Stimulated activated CD8-positive, alpha-beta memory T cell treated with anti-CD3 and anti-CD28 coated beads, Interleukin-15, amount 100 ng/mL, for 24 hours (primary cell): ENCODE data around the gene SLC39A6.
"Not testable (repeated sequence)": the region's sequence is repeated elsewhere in the genome, so short reads cannot be mapped to it uniquely, and the experiment has no call there.

Experiments used
- DNase-seq: peaks from one replicate; pipeline ENCODE4 v3.0.0-alpha.2; 2020; ENCODE audit warnings: low read depth

SLC39A6 gene

DNA sequence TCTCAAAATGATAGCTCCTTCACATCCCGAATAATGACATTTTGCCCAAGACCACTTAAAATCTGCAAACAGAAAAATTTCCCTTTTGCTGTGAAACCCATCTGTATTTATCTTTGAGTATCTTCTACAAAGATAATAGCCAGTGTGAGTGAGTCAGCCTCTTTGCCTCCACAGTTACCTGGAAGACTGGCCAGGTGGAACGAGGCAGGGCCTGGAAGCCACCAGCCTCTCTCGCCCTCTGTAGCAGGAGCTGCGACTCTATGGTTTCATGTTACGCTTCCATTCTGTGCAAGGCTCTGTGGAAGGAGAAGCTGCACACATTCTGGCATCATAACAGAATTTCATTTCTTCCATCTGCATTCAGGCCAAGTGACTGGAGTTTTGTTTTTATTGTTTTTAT is 10.1 kb upstream of the SLC39A6 start:
- DNase-seq, result no peak

DNA sequence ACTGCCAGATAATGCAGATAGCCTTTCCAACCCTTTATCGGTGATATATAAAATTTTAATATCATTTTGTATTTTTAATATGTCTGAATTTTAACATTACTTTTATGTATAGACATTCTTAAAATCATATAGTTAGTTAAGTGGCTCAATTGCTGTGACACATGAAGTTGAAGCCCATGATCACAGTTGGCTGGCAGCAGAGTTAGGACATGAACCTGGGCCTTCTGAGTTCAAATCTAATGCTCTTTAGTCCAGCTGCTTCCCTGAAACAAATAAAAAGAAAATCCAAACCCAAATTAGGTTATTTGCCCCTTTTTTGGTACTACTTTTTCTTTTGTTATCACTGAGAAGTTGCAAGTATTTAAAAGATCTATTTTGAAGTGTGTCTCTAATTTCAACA is 6.1 kb upstream of the SLC39A6 start:
- DNase-seq, result no peak

- DNase-seq, result no peak
Observed at GRCh38 chr18:36132756-36133155, 3.6 kb upstream of the SLC39A6 start.

GRCh38 chr18:36131692-36132483 is 2.7 kb upstream of the SLC39A6 start:
- no peak for DNase-seq

DNA sequence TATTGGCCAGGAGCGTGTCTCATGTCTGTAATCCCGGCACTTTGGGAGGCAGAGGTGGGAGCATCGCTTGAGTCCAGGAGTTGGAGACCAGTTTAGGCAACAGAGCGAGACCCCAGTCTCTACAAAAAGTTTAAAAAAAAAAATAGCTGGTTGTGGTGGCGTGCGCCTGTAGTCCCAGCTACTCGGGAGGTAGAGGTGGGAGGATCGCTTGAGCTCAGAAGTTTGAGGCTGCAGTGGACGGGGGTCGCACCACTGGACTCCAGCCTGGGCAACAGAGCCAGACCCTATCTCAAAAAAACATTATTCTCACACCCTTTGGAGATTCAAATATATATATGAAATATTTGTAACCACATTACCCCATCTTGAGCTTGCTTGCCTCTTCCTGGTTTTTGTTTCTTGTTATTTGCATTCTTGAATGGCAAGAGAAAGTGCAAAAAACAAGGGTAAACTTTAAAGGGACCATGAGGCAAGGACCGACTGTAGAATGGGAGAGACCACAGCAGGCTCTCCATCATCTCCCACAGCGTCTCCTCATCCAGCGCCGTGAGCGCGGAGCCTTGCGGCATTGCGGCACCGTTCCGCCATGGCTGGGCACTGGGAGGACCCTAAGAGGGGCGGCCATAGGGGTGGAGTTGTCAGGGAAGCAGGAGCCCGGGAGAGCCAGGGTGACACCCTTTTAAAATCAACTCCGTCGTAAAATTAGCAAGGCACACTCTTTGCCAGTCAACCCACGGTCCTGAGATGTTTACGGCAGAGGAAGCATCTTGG is 1.9 kb upstream of the SLC39A6 start:
- no peak for DNase-seq

DNA sequence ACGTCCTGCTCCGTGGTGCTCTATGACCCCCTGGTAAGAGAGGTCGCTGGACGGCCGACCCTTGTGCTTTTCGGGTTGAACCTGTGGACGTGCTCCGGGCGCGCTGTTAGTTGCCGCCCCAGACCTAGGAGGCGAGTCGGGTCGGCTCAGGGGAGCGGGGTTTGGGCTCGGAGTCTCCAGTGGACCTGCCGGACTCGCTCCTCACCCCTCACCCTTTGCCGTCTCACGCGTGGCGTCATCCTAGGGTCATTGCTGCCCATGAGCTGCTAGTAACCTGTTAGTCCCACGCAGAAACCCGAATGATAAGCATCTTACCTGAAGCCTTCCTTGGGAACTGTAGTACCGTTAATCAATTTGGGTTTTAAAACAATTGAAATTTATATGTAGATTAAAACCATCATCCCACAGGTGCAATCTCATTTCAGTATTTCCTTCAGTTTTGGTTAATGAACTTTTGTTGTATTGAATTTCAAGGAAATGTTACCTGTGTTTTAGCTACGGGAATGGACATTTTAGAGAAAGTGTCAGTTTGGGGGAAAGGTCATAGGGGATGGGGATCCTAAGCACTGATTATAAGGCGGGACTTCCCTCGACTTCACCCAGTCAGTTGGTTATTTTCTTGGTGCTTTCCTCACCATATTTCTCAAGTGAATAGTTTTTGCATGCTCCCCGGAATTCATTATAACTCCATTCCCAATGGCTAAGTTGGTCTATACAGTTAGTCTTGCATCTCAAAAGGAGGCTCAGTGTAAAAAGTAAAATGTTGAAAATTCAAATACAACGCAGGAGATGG is 1.1 kb upstream of the SLC39A6 start:
- DNase-seq, result no peak

- DNase-seq, result no peak
Observed at GRCh38 chr18:36128907-36129299, 237 bp downstream of the SLC39A6 start.

DNA sequence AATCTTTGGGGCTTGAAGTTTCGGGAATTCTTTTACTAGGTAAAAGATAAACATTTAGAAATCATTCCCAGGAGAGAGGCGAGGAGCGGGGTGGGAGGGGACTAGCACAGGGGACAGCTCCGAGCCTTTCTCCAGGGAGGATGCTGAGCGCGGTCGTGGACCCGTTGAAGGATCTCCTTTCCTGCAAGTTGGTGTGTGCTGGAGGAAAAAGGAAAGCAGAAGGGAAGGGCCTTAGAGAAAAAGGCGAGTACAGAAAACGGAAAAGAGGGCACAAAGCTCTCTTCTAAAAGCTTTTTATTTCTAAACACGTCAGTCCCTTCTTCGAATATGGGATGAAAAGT is 640 bp downstream of the SLC39A6 start:
- DNase-seq, result no peak

GRCh38 chr18:36127836-36128529 is 1.2 kb downstream of the SLC39A6 start:
- DNase-seq, result no peak

DNA sequence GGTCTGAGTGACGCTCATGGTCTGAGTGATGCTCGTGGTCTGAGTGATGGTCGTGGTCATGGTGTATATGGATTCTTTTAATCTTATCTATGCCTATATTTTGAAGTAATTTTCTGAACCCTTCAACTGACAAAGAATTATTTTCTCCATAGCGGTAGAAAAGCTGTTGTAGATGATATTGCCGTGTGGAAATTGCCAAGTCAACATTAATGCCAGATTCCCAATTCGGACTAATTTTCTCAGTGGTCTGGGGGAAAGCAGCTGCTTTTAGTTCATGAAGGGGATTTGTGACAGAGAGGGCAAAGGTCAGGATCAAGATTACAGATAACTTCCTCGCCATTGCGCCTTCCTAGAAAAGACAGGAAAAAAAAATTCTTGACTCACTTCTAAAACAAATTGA is 2.5 kb downstream of the SLC39A6 start:
- no peak for DNase-seq

DNA sequence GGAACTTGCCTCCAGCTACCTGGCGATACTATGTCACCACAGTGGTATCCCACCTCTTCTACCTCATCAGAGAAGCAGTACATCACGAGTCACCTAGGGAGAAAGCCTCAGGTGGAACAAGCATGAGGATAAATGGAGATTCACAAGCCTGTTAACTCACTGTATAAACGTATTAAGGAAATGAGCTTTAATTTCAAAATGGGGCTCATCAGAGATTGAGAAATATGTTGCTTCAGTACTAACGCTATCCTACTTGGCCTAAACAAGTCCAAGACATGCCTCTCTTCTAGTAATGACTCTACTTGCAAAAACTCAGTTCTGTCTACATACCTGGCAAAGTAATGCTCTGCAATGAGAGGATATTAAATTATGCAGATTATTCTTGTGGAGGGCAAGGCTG is 4.3 kb downstream of the SLC39A6 start:
- no peak for DNase-seq

GRCh38 chr18:36120297-36120696 is 8.8 kb downstream of the SLC39A6 start:
- no peak for DNase-seq

GRCh38 chr18:36116771-36117170 is 12.4 kb downstream of the SLC39A6 start:
- not testable (repeated sequence) for DNase-seq

GRCh38 chr18:36114738-36115137 is 14.4 kb downstream of the SLC39A6 start:
- no peak for DNase-seq

DNA sequence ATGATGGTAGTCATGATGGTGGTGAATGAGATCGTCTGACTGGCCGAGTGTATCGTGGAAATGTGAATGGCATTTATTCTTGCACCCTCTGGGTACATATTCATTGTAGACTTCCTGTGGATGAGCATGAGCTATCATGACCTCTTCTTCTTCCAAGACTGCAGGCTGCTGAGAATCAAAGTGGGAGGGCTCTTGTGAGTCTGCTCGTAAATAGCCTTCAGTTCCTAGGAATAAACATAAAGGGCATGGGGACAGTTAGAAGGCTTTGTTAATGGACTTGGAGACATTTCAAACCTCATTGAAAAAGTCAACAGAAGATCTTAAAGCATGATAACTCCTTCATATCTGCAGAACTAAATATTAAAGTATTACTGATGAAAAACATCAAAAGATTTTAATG is 14.9 kb downstream of the SLC39A6 start:
- DNase-seq, result no peak

DNA sequence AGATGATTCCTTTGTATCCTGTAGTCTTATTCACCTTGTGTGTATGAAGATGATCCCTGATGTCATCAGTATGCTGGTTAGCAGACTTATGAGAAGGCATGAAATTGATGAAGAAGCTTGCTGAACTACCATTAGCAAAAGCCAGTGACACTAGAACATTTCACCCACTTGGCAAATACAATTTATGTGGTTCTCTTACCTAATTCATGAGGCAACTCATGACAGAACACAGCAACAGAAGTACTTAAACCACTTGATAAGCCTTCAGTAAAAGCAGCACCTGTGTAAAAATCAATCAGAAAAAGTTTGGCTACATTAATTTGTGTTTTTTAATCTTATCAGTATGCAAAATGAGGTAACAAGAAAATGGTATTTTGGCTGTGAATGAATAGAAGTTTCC is 16.8 kb downstream of the SLC39A6 start:
- DNase-seq, result no peak

DNA sequence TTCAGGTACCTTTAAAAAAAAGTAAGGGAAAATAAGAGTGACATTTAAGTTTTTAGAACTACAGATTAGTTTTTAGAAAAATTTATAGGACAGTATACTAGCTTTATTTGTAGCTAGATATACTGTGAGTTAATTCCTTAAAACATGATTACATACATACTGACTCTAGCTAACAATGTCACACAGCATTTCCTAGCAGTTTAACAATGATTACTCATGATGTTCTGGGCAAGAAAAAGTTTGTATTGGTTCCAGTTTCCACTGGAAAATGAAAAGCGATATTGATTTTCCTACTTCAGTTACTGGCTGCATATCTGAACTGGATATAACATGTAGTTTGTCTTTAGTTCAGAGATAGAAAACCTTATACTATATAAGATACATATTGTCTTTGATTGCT is 19.4 kb downstream of the SLC39A6 start:
- no peak for DNase-seq

- DNase-seq, result no peak
Observed at GRCh38 chr18:36108601-36109000, 20.5 kb downstream of the SLC39A6 start.

- no peak for DNase-seq
Observed at GRCh38 chr18:36108196-36108595, 20.9 kb downstream of the SLC39A6 start.

GRCh38 chr18:36107477-36107876 is 21.7 kb downstream of the SLC39A6 start:
- DNase-seq, result no peak

GRCh38 chr18:36104749-36105148 is 24.4 kb downstream of the SLC39A6 start:
- no peak for DNase-seq

GRCh38 chr18:36101943-36102342 is 27.2 kb downstream of the SLC39A6 start:
- DNase-seq, result no peak
